NCI-H510A (cell line): ENCODE data around the gene DGKH.
"Not testable (repeated sequence)": the region's sequence is repeated elsewhere in the genome, so short reads cannot be mapped to it uniquely, and the experiment has no call there.

Source experiments
- DNase-seq: peaks from one replicate; lab custom pipeline; 2025; lab: John Stamatoyannopoulos, UW

DGKH gene

DNA sequence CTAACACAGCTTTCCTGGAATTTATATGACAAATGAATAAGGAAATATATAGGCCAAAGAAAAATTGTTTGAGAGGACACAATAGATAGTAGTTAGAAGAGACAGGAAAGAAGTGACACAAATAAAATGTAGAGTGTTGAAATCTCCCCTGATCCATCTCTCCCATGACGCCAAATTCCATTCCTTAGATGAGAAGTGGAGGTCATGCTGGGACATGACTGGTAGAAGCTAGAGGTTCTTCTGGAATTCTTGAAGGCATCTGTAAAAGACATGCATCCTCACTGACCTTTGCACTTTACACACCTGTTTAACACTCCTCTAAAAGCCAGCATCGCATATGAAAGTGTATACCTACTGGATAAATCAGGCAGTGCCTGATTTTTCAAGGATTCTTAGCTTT, 67.8 kb downstream of the DGKH start:
- no peak for DNase-seq

DNA sequence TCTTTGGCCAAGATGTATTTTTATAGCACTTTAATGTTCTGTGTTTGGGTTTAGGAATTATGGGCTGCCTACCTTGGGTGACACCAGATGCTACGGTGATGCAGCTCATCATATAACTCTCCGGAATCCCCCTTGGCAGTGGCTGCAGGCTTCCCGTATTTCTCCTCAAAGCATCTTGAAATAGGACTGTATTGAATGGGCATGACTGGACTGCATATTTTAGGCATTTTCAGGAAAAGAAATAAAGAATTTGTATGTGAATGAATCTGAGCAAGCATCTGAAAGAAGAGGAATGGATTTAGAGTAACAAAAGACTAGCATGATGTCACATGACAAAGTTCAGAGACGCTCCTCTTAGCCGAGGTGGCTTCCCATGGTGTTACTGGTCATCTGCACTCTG, 70.6 kb downstream of the DGKH start:
- no peak for DNase-seq

DNA sequence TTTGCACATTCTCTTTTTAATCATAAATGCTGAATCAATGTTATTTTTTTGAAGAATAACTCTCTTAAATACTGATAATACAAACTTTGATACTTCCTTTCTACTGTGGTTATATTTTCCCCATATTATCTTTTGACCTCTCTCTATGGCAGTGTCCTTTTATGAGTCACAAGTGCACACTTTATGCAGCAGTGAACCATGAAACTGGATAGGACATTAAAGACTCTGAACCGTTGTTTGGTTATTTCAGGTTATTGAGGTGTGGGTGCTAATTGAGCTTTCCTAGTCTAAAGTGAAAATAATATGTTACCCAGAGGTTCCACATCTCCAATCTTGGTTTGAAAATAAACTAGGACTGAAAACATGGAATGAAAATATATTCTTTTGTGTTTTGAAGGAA, 71.4 kb downstream of the DGKH start:
- DNase-seq = no peak

DNA sequence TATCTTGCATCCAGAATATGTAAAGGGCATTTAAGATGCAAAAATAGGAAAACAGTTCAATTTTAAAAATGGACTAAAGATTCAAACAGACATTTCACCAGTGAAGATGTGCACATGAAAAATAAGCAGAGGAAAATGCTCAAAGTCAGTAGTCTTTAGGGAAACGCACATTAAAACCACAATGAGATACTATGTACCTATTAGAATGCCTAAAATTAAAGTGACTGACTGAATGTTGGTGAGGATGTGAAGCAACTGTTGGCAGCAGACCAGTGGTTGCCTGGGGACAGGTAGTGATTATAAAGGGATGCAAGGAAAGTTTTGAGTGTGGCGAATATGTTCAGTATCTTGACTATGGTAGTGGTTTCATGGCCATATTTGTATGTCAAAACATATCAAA, 75.2 kb downstream of the DGKH start:
- DNase-seq = no peak

DNA sequence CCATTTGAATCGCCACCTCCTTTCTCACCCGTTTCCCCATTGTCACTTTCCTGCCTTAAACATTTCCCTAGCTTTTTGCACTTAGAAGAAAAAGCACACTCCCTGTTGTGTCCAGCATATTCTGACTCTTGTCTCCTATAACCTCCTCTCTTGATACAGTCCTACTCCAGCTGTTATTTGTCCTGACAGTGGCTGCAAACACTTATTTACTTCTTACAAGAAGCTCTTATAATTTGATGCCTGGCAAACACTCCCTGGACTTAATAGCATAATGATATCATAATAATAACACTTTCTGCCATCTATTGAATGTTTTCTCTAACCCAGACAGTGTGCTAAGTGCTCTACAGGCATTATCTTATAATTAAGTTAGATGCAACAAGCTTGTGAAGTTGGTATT, 76.6 kb downstream of the DGKH start:
- no peak for DNase-seq

DNA sequence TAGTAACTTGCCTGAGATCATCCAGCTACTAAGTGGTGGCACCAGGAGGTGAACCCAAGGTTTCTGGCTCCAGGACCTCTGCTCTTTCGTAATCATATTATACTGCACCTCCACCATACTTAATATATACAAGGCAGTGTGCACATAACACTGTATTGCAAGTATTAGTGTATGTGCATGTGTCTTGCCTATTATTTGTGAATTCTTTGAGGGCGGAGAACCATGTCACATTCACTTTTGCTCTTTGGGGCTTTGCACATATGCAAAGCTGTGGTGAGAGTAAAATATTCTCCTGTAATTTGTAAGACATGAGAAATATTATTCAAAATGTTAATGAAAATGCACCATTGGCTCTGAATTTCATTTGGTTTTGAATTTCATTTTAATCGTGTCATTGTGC, 78.6 kb downstream of the DGKH start:
- no peak for DNase-seq

DNA sequence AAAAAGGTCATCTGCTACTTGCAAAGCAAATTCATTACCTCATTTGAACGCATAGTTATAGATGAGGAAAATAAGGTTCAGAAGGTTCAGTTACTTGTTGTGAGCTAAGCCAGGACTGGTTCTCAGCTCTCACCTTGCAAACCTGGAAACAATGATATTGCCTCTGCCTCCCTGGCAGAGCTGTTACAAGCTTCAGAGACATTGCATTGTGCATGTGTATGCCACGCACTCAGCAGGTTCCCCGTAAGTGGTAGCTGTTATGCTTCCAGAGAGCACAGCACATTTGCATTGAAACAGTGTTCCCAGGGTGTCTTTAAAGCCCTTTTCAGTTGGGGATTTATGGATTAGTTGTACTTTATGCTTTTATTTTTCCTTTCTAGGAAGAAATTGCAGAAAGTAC, 80.6 kb downstream of the DGKH start:
- no peak for DNase-seq

DNA sequence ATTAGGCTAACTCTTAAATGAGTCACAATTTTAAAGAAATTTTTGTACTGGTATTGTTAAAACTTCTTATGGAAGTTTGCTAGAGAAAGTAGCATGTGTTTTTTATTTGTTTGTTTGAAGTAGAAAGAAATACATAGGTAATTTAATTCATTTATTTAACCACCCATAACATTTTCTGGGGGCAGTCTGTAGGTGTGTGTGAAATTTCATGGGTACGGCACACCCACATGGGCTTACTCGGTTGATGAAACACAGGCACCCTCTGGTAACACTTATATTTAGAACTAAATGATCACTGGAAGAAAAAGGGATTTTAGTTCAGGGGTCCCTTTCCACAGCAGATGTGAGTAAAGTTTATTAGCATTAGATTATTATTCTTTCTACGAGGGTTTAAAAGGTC, 88.1 kb downstream of the DGKH start:
- DNase-seq = no peak

DNA sequence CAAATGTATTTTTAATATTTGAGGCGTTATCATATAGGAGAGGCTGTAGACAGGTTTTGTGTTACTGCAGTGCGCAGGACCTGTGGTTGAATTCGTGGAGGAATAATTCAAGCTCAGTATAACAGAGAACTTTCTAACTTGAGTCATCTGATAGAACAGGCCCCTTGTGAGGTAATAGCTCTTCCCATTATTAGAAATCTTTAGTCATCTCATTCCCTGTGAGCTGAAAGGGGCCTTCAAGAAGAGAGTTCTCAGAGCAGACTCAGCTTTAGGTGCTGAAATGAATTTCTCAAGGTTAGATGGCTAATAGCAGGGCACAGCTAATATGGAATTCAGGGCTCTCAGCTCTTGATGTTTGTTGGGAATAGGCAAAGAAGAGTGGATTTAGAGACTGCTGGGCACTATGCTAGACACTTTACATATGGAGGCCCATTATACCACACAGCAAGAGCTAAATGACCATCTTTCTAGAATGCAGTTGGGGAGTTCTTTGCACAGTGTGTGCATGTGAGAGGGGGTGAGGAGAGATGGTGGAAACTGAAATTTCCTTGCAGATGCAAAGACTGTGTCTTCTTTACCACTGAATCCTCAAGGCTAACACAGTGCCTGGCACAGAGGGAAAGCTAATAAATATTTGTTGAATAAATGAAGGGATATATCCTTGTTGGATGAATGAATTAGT, 89.5 kb downstream of the DGKH start:
- DNase-seq = no peak

DNA sequence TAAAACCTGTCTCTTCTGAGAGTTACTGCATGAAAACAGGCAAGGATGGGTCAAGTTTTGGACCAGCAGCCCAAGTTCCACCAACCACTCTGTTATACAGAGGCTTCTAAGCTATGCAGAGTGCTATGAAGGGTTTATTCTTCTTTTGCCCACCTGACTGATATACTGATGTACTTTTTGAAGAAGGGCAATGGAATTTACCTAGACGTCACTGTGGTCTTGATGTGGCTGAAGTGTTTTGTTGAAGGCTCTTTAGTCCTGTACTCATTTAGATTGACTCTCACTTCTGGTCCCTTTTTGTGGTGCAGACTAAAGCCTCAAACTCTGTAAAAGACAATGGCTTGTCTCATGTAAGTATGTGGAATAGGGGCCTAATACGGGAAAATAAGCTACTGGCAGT, 92.0 kb downstream of the DGKH start:
- DNase-seq = no peak

DNA sequence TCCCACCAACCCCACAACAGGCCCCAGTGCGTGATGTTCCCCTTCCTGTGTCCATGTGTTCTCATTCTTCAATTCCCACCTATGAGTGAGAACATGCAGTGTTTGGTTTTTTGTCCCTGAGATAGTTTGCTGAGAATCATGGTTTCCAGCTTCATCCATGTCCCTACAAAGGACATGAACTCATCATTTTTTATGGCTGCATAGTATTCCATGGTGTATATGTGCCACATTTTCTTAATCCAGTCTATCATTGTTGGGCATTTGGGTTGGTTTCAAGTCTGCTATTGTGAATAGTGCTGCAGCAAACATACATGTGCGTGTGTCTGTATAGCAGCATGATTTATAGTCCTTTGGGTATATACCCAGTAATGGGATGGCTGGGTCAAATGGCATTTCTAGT, 92.6 kb downstream of the DGKH start:
- DNase-seq = not testable (repeated sequence)

DNA sequence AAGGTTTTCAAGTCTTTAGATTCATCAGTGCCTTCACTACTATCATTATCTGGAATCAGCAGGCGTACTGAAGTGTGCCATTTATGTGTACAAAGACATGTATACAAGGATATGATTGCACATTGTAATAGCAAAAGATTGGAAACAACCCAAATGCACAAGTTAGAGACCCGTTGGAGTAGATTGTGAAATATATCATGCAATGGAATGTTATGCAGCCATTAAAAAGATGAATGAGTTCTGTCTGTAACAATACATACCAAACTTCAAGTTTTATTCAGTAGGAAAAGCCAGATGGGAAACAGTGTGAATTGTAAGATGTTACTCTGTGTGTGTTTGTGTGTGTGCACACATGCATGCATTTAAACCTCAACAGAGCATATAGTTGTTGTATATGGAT, 97.9 kb downstream of the DGKH start:
- DNase-seq = no peak

DNA sequence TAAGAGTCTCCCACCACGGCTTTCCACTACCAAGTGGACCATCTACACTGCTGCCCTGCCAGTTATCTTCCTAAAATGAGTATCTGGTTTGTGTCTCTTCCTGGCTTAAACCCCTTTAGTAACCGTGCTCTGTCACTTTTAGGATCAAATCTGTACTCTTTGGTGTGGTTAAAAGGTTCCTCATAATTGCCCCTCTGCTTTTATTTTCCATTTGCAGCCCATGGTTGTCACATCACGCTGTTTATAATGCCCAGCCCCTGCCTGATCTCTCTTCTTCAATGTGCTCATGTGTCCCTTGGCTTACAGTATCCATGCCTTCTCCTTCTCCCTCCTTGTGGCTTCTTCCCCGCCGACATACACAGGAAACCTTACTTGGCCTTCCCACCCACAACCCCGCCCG, 100.1 kb downstream of the DGKH start:
- DNase-seq = no peak

DNA sequence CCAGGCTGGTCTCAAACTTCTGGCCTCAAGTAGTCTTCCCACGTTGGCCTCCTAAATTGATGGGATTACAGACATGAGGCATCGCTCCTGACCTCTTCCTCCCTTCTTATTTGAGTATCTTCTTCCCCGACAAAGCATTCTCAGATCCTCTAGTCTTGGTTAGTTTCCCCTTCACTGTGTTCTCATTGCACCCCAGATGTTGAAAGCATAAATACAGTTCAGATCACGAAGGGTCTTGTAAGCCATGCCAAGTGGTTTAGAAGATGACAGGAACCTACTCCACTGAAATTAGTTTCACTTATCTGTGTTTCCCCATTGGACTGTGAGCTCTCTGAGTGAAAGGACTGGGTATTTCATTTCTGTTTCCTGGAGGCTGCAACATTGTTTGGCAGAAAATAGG, 100.7 kb downstream of the DGKH start:
- DNase-seq = no peak

DNA sequence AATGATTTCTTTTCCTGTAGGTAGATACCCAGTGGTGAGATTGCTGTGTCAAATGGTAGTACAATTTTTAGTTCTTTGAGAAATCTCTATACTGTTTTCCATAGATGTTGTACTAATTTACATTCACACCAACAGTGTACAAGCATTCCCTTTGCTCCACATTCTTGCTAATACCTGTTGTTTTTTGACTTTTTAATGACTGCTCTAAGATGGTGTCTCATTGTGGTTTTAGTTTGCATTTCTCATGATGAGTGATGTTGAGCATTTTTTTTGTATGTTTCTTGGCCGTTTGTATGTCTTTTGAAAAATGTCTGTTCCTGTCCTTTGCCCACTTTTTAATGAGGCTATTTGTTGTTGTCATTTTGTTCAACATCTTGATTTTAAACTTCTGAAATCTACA, 103.3 kb downstream of the DGKH start:
- DNase-seq = no peak

DNA sequence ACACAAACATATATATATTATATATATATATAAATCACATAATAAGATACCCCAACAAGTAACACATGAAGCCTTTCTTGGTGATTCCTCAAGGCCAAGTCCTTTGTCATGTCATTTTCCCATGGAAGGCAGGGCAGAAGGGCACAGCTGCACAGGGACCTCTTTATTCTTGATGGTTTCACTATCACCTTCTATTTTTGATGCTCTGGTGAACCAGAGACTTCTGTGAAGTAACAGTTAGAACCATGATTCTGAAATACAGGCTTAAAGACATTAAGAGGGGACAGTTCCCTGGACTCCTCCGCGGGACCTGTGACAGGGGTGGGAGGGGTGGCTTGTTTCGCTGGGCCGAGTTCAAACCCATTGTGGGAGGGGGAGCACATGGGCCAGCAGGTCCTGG, 104.0 kb downstream of the DGKH start:
- DNase-seq = no peak

DNA sequence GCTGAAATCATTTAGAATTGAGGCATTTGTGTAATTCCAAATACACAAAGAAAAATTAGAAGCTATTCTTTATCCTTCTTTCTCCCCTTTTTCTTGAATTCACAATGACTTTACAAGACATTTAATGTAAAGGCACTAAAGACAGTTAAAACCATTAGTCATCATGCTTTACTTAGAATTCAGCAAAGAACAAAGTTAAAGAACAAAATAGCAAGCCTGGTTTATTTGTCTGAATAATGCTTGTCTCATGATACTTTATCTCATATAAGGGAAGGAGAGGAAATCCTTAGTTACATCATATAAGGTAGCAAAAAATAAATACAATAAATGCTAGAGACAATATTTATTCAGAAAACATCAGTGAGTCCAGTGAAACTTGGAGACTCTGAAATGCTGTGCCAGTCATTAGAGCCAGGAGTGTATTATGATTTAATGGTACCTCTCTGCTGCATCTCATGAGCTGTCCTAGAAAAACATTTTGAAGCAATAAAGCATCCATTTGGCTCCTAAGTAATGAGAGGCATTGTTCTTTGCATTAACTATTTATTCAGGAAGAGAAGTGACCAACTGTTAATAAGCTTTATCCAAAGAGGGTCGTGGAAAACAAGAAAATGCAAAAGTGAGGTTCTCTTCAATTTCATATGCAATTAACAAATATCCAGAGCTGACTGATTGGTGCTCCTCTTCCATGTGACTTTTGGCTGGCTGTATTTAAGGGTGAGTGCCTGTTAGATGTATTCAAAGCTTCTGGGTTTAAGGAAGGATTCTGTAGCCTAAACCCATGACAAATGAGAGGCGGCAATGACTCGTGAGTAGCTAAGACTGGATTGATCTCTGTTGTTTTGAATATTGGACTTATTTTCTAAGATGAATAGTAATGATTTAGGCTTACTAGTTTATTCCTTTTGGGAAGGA, 105.0 kb downstream of the DGKH start:
- no peak for DNase-seq

DNA sequence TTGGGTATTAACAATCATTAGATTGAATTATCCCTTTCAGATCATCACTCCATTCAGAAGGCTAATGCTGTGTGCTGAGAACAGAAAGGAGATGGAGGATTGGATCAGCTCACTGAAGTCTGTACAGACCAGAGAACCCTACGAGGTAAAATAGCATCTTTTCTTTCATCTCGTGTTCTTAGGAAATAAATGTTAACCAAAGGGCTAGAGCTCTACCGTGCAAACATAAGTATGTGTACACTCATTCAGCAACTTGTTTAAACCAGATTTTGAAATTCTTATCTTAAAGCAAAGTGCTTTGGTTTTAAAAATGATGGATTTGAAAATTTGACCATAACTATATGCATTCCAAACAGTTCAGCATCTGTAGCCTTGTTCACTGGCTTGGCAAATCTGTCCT, 106.8 kb downstream of the DGKH start:
- DNase-seq = no peak

DNA sequence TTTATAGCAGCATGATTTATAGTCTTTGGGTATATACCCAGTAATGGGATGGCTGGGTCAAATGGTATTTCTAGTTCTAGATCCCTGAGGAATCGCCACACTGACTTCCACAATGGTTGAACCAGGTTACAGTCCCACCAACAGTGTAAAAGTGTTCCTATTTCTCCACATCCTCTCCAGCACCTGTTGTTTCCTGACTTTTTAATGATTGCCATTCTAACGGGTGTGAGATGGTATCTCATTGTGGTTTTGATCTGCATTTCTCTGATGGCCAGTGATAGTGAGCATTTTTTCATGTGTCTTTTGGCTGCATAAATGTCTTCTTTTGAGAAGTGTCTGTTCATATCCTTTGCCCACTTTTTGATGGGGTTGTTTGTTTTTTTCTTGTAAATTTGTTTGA, 114.9 kb downstream of the DGKH start:
- DNase-seq = not testable (repeated sequence)

DNA sequence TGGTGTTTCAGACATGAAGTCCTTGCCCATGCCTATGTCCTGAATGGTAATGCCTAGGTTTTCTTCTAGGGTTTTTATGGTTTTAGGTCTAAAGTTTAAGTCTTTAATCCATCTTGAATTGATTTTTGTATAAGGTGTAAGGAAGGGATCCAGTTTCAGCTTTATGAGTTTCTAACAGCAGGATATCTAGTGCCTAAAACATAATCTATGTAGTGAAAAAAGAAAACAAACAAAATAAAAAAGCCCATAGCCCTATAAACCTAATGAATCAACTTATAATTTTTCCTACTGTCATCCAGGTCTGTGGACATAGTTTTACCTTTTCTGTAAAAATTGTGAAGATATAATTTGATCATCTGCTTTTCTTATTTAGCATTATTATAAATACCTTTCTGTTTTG, 115.5 kb downstream of the DGKH start:
- not testable (repeated sequence) for DNase-seq

DNA sequence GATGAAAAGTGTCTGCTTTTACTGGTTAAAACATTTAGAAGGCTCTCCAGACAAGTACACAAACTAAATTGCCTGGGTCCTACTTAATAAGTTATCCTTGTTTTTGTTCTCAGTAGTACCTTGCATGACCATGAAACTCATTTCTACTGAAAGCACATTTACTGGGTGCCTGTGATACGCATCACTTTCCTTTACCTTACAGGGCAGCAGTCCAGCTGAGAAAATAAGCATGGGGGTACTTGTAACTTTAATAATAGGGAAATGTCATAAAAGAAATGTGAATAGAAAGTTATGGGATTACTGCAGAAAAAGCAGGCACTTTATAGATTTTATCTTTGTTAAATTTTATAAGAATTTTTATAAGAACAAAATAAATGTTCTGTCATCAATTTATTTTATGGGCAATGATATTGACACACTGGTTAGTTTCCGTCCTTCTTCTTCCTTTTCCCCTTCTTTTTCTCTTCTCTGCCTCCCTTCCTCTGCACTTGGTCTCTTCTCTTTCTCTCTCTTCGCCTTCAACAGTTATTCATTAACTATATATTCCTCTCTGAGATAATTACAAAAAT, 116.2 kb downstream of the DGKH start:
- DNase-seq = no peak

DNA sequence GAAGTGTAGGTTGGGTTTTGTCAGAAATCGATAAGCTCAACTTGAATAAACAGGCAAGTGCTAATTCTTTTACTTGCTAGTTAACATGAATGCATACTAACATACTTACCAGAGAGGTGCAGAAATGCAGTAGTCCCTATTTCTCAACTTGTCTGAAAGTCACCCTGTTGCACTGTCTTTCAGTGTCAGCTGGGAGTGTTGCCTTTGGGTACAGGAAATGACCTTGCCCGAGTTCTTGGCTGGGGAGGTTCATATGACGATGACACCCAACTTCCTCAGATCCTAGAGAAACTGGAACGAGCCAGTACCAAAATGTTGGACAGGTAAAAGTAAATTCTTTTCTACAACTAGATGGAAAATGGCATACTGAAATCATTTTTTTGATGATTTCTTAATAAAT, 120.0 kb downstream of the DGKH start:
- no peak for DNase-seq

DNA sequence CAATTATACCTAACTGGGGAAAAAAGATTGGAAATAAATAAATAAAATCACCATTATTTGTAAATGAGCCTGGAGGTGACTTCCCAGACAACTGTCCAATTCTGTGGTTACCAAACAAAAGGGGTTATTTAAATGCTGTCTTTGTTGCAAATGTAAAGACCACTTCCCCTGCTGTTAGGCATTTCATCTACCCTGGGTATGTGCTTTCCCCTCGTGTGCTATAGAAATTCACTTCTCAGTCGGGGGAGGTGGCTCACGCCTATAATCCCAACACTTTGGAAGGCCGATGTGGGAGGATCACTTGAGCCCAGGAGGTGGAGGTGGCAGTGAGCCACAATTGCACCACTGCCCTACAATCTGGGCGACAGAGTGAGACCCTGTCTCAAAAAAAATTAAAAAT, 121.6 kb downstream of the DGKH start:
- no peak for DNase-seq
